Measurements from ENCODE around the gene POU3F3.

Gene POU3F3

GRCh38 chr2:104862058-104862941, 8.4 kb downstream of the POU3F3 start:
- DNase-seq: no peak

GRCh38 chr2:104863146-104863467, 9.2 kb downstream of the POU3F3 start:
- DNase-seq: no peak

- no peak for DNase-seq
Observed at GRCh38 chr2:104863468-104864279, 9.8 kb downstream of the POU3F3 start.

- no peak for DNase-seq
Observed at GRCh38 chr2:104864280-104865095, 10.6 kb downstream of the POU3F3 start.

DNA sequence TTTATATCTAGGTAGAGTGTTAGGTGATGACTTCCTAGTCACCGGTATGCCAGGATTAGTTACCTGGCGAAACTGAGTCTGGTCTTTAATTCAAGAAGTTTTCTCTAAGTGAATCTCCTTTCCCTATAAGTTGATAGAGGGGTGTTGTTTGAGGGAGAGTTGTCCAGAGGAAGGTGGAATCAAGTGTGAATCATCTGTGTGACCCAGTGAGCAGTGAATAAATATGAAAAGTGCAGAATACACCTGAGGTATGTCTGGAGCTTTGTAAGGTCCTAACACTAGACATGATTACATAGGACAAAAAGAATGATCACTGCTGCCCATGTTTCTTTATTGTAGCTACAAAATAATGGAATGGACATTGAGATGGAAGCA, 11.2 kb downstream of the POU3F3 start:
- no peak for DNase-seq

- no peak for DNase-seq
Observed at GRCh38 chr2:104866122-104866864, 12.4 kb downstream of the POU3F3 start.

DNA sequence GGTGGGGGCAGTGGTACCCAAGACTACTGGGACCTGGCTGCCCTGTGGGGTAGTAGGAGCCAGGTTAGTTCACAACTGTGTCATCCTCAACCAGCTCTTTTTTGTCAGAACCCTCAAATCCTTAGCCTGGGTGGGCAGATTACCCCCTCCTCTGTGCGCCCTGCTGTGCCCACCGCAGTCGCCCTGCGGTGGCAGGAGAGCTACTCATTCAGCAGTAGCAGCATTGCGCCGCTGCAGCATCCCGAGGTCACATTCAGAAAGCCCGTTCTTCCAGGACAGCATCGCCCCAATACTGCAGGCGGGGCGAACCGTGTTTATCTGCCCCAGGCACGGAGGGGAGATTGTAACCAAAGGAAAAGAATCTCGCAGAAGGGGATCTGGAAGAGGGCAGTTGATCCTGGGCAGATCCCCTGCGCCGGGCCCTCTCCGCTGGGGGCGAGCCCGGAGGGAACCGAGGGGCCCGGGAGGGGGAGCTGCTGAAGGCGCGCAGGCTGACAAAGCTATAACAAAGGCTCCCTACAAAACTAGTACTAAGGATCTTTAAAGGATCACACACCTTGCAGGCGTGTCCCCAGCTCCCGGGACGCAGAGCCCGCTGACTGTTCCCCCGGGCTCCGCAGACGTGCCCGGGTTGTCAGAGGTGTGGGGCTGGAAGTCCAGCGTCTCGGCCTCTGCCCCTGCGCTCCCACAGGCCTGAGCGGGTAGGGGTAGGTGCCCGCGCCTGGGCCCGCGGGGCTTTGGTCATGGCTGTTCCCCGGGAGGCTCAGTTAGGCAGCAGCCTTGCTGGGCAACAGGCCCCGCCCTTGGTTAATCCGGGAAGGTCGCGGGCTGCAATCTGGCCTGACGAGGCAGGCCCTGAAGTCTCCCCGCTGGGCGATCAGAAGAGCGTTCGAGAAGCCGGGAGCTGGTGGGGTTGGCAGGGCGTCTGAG, 13.2 kb downstream of the POU3F3 start:
- no peak for DNase-seq

DNA sequence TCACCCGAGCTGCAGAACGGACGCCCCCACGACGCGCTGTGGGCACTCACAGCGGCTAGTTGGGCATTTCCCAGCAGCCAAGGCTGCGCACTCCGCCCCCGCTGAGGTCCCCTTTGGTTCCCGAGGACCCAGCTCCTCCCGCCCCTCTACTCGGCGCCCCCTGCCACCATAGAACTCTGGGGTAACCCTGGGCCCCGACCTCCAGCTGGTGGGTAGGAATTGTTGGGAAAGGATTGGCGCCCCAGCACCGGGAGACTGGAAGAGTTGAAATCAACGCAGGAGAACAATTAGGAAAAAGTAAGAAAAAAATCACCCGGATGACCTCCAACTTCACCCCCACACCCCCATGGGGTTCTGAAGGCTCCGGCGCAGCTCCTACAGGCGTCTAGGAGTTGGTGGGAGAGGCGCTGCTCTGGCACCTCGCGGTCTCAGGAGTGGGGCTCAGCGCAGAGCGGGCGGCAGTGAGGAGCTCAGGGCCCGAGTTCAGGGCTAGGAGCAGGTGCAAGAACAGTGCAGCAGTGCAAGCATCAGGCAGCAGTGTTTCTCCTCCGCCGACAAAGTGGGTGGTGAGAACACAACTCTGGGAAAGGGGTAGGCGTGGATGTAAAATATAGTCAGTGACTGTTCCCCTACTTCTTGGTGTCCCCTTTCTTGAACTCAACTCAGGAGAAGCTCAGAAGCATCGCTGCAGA, 14.0 kb downstream of the POU3F3 start:
- no peak for DNase-seq

DNA sequence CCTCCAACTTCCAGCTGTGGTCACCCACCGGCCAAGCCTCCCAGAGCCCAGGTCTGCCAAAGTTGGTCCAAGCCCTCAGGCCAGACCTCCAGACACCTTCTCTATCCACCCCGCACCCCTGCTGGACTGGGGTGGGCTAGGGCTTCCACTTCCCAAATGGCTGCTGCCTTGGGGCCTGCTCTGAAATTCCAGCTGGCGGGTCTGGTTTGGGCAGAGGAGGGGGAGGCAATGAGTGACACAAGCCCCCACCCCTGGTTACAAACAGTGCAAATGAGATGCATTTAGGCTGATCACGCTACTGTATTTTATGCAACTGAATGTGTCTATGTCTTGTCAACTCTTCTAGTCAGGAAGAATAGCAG, 14.6 kb downstream of the POU3F3 start:
- DNase-seq: no peak

DNA sequence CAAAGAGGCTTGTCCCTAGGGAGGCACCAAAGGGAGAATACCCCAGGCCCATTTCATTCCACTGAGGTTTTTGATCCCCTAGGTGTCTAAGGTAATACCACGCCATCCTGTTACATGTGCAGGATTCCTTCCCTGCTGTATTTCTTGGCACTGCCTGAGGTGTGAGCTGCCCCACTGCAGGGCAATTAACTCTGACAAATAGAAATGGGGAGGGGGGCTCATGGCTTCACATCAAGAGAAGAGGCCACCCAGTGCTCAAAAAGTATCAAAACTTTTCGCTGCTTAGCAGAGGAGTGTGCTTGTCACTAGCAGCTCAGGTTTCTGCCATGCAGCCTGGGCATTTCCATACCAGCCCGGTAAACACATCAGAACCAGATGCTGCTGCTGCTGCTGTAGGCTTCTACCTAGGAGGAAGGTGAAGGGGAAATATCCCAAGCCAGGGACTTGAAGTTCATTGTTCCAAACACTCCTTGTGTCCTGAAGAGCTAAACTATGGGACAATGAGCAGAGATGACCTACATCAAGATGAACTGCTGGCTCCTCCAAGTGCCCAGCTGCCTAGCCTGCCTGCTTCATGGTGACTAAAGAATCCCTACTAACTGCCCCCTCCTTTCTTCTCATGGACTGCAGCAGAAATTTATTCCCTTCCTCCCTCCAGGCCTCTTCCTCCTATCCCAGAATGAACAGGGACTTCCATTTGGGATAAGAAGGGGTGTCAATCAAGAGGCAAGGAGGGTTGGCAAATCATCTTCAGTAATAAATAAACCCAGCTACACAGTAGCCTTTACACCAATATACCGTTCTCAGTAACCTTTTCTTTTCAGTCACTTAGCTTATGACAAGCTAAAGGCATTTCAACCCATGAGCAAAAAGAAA, 16.4 kb downstream of the POU3F3 start:
- DNase-seq: no peak

GRCh38 chr2:104871649-104871971, 17.7 kb downstream of the POU3F3 start:
- DNase-seq: no peak

- no peak for DNase-seq
Observed at GRCh38 chr2:104871972-104872865, 18.3 kb downstream of the POU3F3 start.

DNA sequence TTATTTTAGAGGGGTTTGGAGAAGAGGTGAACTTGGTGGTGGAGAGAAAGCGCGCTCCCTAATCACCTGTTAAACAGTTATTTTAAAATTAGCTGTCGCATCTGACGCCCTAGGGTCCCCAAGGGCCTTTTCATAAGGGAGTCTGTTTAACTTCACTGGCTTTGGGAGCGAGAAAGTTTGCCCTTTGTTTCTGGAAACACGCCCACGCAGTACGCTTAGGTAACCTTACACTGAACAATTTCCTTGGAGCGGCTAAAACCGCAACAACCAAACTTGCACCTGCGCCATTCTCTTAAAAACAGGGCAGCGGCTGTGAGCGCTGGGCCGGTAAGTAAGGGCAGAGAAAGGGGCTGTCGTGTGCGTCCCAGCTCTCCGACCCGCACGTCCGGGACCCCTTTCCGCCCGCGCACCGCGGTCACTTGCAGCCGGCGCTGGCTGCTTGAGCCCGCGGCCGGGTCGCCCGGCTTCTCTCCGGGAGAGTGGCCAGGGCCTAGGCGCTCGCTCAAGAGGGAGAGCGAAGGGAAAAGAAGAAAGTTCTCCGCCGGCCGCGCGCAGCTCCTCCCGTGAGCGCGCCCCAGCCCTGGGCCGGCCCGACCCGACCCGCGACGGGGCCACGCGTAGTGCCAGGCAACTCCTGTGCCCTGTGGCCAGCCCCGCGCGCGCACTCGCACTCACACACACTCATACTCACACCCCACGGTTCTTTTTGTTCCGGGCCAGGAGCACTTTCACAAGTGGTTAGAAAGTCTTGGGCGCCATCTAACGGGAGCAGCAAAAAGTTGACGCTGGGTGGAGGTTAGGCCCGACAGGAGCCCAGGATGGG, 19.2 kb downstream of the POU3F3 start:
- DNase-seq: peak; percentile 60

DNA sequence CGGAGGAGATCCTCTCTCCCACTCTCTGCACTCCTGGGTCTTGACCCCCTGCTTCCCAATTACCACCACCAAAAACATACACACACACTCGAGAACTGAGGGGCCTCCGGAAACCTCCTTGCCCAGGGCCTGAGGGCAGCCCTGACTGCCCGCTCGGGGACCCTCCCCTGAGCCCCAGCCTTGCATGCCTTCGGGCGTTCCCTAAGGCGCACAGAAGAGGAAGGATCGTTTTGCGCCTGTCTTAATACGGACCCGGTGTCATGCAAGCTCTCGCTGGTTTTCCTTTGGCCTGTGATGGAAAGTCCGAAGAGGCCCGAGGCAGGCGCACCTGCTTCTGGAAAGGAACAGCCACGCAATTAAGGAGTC, 19.8 kb downstream of the POU3F3 start:
- DNase-seq: no peak

DNA sequence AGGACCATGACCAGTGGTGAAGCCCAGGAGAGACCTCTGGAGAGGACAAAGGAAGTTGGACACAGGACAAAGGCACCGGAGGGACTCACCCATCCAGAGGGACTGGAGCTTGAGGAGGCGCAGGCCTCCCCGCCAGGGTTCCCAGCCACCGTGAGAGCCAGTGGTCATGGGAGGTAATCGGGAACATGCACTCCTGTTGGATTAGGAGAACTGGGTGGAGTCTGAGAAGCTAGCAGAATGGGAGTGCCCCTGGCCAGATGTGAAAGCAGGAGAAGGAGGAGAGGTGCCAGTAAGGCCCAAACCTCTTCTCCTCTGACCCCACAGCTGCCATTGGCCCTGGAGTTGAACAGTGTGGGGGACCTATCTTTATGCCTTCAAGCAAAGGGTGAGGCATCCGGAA, 20.3 kb downstream of the POU3F3 start:
- no peak for DNase-seq

GRCh38 chr2:104875262-104875661, 21.3 kb downstream of the POU3F3 start:
- DNase-seq: no peak

DNA sequence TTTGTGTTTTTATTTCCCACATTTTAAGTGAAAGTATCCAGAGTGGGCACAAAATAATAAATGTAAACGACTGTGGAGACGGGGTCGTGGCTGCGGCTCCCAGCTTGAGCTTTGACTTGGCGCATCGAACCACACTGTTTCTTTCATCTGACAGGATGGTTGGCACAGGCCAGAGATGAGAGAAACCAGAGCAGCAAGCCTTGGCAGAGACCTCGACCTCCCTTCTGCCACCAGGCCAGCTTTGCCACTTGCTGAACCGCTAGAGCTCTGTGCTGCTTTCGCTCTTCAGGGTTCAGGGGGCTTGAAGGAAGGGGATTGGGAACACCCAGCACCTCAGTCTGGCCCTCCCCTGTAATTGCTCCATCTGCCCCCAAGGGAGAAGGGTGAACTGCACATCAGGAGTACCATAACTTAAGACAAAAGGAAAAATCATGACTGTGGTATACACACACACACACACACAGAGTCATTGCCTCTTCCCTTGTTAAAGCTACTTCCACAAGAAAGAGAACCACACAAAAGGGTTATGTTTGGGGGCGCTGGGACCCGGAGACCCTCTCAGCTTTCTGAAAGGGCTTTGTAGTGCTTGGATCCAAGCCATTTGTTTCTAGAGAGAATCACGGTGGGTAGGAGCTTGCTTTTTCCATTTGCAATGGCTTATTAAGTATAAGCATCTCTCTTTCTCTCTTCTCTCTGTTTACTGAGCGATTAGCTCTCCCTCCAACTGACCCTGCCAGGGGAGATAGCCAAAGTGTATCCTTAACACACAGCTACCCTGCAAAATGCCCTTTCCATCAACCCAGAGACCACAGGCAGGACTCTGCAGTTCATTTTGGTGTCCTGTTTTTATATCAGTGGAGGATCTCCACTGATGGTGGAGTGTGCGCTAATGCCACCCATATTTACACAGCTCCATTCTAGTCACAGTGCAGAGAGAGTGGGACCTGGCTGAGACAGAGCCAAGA, 23.0 kb downstream of the POU3F3 start:
- DNase-seq: peak; percentile 73

Data from NCI-H1092 treated with DMSO at 0.1 percent for 48 hours (cell line).